Stimulated activated naive B cell treated with anti-CD40 and anti-IgM and Interleukin-4, amounts not matched to agents 10 μg/mL and 1 μg/mL and 100 μg/mL, for 72 hours (primary cell): ENCODE data around the gene TSPY1.
"Not testable (repeated sequence)": the region's sequence is repeated elsewhere in the genome, so short reads cannot be mapped to it uniquely, and the experiment has no call there.

Experiments
- ATAC-seq, 2 donors: fragments of 150-1000 bp; cut with Tn5 transposase; replicated peaks; 2 replicates each; pipeline ENCODE4 v1.10.0; 2021; ENCODE audit warnings: moderate library complexity in 1 of 2
- DNase-seq: peaks from one replicate; pipeline ENCODE4 v3.0.0; 2021
- H3K27ac Mint-ChIP-seq: one replicate; pipeline ENCODE4 v1.8.0; 2022; ENCODE audit warnings: mild to moderate bottlenecking, mixed read lengths
- H3K27me3 Mint-ChIP-seq, 2 donors: one replicate each; pipeline ENCODE4 v1.8.0; 2022; ENCODE audit warnings: mixed read lengths in 2 of 2
- H3K36me3 Mint-ChIP-seq, 2 donors: one replicate each; pipeline ENCODE4 v1.8.0; 2022; ENCODE audit warnings: mixed read lengths in 2 of 2, mild to moderate bottlenecking in 1 of 2
- H3K4me1 Mint-ChIP-seq, 2 donors: one replicate each; pipeline ENCODE4 v1.8.0; 2022; ENCODE audit warnings: mixed read lengths in 2 of 2, mild to moderate bottlenecking in 1 of 2
- H3K4me3 Mint-ChIP-seq, 2 donors: one replicate each; pipeline ENCODE4 v1.8.0; 2022; ENCODE audit warnings: mild to moderate bottlenecking in 2 of 2, mixed read lengths in 2 of 2, moderate library complexity in 1 of 2
- H3K9me3 Mint-ChIP-seq, 2 donors: one replicate each; pipeline ENCODE4 v1.8.0; 2022; ENCODE audit warnings: mixed read lengths in 2 of 2, mild to moderate bottlenecking in 1 of 2

Gene TSPY1, protein sequence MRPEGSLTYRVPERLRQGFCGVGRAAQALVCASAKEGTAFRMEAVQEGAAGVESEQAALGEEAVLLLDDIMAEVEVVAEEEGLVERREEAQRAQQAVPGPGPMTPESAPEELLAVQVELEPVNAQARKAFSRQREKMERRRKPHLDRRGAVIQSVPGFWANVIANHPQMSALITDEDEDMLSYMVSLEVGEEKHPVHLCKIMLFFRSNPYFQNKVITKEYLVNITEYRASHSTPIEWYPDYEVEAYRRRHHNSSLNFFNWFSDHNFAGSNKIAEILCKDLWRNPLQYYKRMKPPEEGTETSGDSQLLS

DNA sequence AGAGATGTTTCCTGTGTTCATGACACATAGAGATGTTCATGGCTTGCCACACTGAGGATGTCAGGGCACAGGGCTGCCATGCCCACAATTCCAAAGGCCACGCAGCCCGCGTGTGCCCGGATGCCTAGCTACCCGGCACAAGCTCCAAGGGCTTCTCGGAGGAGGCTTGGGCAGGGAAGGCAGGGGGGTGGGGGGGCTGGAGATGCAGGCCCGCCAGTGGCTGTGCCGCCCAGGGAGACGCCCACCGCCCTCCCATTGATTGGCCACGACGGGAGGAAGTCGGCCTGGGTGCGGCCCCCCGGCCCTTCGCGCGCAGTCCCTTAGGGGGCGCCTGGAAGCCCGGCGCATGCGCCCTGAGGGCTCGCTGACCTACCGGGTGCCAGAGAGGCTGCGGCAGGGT lies at the start of gene TSPY1:
Gene TSPY1 (plus strand): TSS at position 301 of the 400 bp plus-strand sequence. CDS start 46 bp downstream, at position 347.
- not testable (repeated sequence) for DNase-seq, H3K9me3 Mint-ChIP-seq, H3K36me3 Mint-ChIP-seq, H3K4me1 Mint-ChIP-seq, H3K27ac Mint-ChIP-seq, H3K4me3 Mint-ChIP-seq, H3K27me3 Mint-ChIP-seq, ATAC-seq

DNA sequence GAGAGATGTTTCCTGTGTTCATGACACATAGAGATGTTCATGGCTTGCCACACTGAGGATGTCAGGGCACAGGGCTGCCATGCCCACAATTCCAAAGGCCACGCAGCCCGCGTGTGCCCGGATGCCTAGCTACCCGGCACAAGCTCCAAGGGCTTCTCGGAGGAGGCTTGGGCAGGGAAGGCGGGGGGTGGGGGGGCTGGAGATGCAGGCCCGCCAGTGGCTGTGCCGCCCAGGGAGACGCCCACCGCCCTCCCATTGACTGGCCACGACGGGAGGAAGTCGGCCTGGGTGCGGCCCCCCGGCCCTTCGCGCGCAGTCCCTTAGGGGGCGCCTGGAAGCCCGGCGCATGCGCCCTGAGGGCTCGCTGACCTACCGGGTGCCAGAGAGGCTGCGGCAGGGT lies 20.2 kb downstream of the TSPY1 start, which contains the start of gene TSPY9:
Gene TSPY9 (plus strand): TSS at position 301 of the 400 bp plus-strand sequence. CDS start 46 bp downstream, at position 347.
- H3K9me3 Mint-ChIP-seq, H3K27me3 Mint-ChIP-seq, DNase-seq, H3K4me1 Mint-ChIP-seq, H3K4me3 Mint-ChIP-seq, ATAC-seq, H3K36me3 Mint-ChIP-seq, H3K27ac Mint-ChIP-seq: not testable (repeated sequence)

DNA sequence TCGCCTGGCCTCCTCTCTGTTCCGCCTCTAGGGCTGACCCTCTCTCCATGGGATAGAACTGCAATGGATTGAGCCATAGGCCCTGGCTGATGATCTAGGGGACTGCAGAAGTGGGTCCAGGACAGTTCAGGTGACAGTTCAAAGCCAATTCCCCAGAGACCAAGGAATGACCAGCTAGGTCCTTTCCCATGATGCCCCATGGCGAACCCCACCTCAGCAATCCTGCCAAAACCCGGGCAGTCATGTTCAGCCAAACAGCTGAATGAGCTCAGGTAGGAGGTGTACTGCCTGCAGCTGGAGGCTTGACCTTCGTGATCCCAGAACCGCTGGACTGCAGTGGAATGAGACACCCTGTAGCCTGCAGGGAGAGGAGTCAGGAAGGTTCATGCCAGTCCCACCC lies 37.6 kb downstream of the TSPY1 start:
- DNase-seq, H3K4me3 Mint-ChIP-seq, H3K36me3 Mint-ChIP-seq, H3K27ac Mint-ChIP-seq, H3K9me3 Mint-ChIP-seq, ATAC-seq, H3K4me1 Mint-ChIP-seq, H3K27me3 Mint-ChIP-seq: not testable (repeated sequence)

DNA sequence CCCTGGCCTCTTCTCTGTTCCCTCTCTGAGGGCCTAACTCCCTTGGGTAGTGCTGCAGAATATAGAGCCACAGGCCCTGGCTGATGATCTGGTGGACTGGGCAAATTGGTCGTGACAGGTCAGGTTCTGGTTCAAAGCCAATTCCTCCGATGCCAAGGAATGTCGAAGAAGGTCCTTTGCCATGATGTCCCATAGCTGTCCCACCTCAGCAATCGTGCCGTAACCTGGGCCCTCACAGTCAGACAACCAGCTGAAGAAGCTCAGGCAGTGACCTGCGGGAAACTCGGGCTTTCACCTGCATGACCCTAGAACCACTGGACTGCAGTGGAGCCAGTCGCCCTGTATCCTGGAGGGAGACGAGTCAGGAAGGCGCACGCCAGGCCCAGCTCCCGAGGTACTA lies 49.5 kb downstream of the TSPY1 start:
- H3K4me1 Mint-ChIP-seq, ATAC-seq, DNase-seq, H3K27me3 Mint-ChIP-seq, H3K27ac Mint-ChIP-seq, H3K4me3 Mint-ChIP-seq, H3K9me3 Mint-ChIP-seq, H3K36me3 Mint-ChIP-seq: not testable (repeated sequence)
